GM21526 (cell line): ENCODE measurements around the gene MPPE1.
"Not testable (repeated sequence)": the region's sequence is repeated elsewhere in the genome, so short reads cannot be mapped to it uniquely, and the experiment has no call there.

Source experiments
- ATAC-seq: cut with Tn5 transposase; IDR thresholded peaks from one replicate; pipeline ENCODE4 v1.9.1; 2021; ENCODE audit warnings: moderate library complexity; ENCODE audit not compliant: unreplicated experiment, low FRiP score

The MPPE1 gene

GRCh38 chr18:11859903-11860407, 48.2 kb downstream of the MPPE1 start:
- ATAC-seq, result no peak

GRCh38 chr18:11859282-11859830, 48.8 kb downstream of the MPPE1 start:
- ATAC-seq, result no peak

GRCh38 chr18:11857177-11857887, 50.8 kb downstream of the MPPE1 start:
- ATAC-seq, result no peak

GRCh38 chr18:11854554-11854953, 53.6 kb downstream of the MPPE1 start:
- ATAC-seq, result not testable (repeated sequence)

GRCh38 chr18:11851806-11852337, 56.2 kb downstream of the MPPE1 start:
- no peak for ATAC-seq

- ATAC-seq, result peak; percentile 91
Measured at GRCh38 chr18:11851146-11851805, 56.8 kb downstream of the MPPE1 start, which contains the start of gene CHMP1B. Gene CHMP1B (plus strand): TSS chr18:11851413. CDS start chr18:11851512, 99 bp downstream.

- ATAC-seq, result peak; percentile 10
Measured at GRCh38 chr18:11850821-11851145, 57.3 kb downstream of the MPPE1 start.

GRCh38 chr18:11849841-11850634, 58.1 kb downstream of the MPPE1 start:
- ATAC-seq, result no peak

GRCh38 chr18:11849279-11849678, 58.8 kb downstream of the MPPE1 start:
- ATAC-seq, result no peak

GRCh38 chr18:11847811-11848210, 60.3 kb downstream of the MPPE1 start:
- ATAC-seq, result no peak

- ATAC-seq, result no peak
Measured at GRCh38 chr18:11845654-11846053, 62.5 kb downstream of the MPPE1 start.

GRCh38 chr18:11844436-11844835, 63.7 kb downstream of the MPPE1 start:
- no peak for ATAC-seq

- no peak for ATAC-seq
Measured at GRCh38 chr18:11842562-11842961, 65.6 kb downstream of the MPPE1 start.

- ATAC-seq, result no peak
Measured at GRCh38 chr18:11840493-11840892, 67.6 kb downstream of the MPPE1 start.

GRCh38 chr18:11839556-11839955, 68.6 kb downstream of the MPPE1 start:
- no peak for ATAC-seq

GRCh38 chr18:11834772-11835171, 73.3 kb downstream of the MPPE1 start:
- ATAC-seq, result no peak
